ENCODE data around the gene TOGARAM1. TPM values are rescaled to one million over a fixed set of nuclear protein-coding genes. Genes with fewer than 3 reads are reported as not detected.

TOGARAM1 gene
- total RNA-seq, 1 donor from 2014 or later: 4.6 TPM

DNA sequence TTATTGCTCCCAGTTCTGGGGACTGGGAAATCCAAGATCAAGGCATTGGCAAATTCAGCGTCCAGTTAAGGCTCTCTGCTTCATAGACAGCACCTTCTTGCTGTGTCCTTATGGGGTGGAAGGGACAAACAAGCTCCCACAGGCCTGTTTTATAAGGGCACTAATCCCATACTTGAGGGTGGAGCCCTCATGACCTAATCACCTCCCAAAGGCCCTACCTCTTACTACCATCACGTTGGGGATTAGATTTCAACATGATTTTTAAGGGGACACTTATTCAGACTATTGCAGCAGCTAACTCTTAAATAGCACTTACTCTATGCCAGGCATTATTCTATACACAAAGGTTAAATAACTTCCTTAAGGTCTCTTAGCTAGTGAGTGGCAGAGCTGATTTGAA, 17.3 kb downstream of the TOGARAM1 start:
- H3K4me3 ChIP-seq (ENCODE audit: low read depth, low read length): no peak overlapping the region
- TF ChIP-seq CTCF (conservative IDR thresholded peaks at IDR 0.05; ENCODE audit: low read depth, low read length): no peak
- DNase-seq (ENCODE audit: low read depth): no peak

DNA sequence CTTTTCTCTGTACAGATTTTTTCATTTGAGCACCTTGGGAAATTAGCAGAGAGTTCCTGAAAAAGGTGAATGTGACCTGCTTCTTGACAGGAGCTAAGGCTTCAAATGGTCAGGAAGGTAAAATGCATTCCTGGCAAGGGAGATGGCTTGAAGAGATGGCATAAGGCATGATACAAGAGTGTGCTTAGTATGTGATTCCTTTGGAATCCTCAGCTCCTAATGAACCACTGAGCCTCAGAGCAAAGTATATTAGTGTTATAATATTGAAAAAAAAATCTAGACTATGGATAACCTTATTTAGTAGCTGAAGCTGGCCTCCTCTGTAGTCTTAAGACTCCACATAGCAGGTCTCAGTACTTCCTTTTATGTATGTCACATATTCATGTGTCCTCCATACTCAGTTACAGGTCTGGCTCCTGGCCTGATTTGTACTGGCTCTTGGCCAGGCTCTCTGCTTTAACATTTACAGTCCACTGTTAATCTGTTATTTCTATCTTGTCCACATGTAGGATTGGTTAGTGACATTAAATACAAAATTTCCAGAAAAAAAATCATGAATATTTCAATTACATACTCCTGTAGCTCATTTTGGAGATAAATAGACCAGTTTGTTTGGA, 17.9 kb downstream of the TOGARAM1 start:
- no peak for TF ChIP-seq CTCF (conservative IDR thresholded peaks at IDR 0.05; ENCODE audit: low read depth, low read length)
- no peak for DNase-seq (ENCODE audit: low read depth)
- no peak overlapping the region for H3K4me3 ChIP-seq (ENCODE audit: low read depth, low read length)

- DNase-seq (ENCODE audit: low read depth): no peak
- TF ChIP-seq CTCF (conservative IDR thresholded peaks at IDR 0.05; ENCODE audit: low read depth, low read length): no peak
- no peak overlapping the region for H3K4me3 ChIP-seq (ENCODE audit: low read depth, low read length)
Measured at GRCh38 chr14:44981198-44981597, 19.2 kb downstream of the TOGARAM1 start.

DNA sequence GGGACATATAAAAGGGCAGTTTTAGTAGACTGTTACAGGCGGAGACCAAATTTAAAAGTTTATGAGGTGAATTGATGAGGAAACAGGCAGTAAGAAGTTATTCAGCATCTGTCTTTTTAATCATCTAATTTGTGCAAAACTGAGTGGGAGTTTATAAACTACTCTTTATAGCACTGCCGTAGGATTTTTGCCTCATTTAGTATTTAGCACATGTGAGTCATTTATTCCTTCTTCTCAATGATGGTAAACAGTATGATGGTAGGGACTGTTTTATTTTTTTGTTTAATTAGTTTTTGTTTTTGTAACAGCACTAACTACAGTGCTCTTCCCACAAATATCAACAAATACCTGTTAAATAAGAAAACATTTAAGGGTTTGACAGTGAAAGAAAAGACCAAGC, 20.6 kb downstream of the TOGARAM1 start:
- no peak for DNase-seq (ENCODE audit: low read depth)
- H3K4me3 ChIP-seq (ENCODE audit: low read depth, low read length): no peak overlapping the region
- TF ChIP-seq CTCF (conservative IDR thresholded peaks at IDR 0.05; ENCODE audit: low read depth, low read length): no peak

DNA sequence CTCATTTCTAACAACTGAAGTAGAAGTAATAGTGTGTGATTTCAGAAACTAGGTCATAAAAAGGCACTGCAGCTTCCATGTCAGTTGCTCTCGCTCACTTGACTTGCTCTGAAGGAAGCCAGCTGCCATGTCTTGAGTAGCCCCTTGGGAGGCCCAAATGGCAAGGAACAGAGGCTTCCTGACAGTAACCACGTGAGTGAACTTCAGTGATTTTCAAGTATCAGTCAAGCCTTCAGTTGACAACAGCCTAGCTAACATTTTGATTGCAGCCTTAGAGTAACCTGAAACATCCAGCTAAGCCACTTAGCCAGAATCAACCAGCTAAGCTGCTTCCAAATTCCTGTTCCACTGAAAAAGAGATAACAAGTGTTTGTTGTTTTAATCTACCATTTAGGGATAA, 26.7 kb downstream of the TOGARAM1 start:
- DNase-seq (ENCODE audit: low read depth): no peak
- TF ChIP-seq CTCF (conservative IDR thresholded peaks at IDR 0.05; ENCODE audit: low read depth, low read length): no peak
- H3K4me3 ChIP-seq (ENCODE audit: low read depth, low read length): no peak overlapping the region

DNA sequence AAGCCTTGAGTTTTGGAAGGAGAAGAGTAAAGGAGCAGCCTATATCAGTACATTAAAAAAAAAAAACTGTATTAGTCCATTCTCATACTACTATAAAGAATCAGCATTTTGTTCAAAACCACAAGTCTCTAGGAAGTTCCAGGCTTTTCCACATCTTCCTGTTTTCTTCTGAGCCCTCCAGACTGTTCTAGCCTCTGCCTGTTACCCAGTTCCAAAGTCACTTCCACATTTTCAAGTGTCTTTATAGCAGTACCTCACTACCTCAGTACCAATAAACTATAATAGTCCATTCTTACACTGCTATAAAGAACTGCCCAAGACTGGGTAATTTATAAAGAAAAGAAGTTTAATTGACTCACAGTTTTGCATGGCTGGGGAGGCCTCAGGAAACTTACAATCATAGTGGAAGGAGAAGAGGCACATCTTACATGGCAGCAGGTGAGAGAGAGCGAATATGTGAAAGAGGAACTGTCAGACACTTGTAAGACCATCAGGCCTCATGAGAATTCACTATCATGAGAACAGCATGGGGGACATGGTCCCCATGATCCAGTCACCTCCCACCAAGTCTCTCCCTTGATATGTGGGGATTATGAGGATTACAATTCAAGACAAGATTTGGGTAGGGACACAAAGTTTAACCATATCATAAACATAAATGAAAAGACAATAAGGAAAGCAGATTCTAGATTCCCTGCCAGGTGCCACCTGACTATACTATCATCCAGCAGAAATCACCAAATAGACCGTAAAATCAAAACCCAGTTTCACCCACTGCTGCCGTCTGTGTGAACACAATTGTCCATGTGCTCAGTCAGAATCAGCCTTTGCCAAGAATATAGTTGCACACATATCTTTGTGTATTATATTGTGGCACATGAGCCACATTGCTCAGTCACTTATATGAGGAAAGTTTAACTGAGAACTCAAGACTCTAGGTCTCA, 27.8 kb downstream of the TOGARAM1 start:
- DNase-seq (ENCODE audit: low read depth): no peak
- no peak for TF ChIP-seq CTCF (conservative IDR thresholded peaks at IDR 0.05; ENCODE audit: low read depth, low read length)
- no peak overlapping the region for H3K4me3 ChIP-seq (ENCODE audit: low read depth, low read length)
